TTC549 (cell line): ENCODE results near the gene LOXL1.

Experiments used
- FAIRE-seq: peaks from 2 replicates; lab custom pipeline; 2012; peaks lifted over from hg19 to GRCh38; lab: Jason Lieb, UNC

Gene LOXL1, protein sequence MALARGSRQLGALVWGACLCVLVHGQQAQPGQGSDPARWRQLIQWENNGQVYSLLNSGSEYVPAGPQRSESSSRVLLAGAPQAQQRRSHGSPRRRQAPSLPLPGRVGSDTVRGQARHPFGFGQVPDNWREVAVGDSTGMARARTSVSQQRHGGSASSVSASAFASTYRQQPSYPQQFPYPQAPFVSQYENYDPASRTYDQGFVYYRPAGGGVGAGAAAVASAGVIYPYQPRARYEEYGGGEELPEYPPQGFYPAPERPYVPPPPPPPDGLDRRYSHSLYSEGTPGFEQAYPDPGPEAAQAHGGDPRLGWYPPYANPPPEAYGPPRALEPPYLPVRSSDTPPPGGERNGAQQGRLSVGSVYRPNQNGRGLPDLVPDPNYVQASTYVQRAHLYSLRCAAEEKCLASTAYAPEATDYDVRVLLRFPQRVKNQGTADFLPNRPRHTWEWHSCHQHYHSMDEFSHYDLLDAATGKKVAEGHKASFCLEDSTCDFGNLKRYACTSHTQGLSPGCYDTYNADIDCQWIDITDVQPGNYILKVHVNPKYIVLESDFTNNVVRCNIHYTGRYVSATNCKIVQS

DNA sequence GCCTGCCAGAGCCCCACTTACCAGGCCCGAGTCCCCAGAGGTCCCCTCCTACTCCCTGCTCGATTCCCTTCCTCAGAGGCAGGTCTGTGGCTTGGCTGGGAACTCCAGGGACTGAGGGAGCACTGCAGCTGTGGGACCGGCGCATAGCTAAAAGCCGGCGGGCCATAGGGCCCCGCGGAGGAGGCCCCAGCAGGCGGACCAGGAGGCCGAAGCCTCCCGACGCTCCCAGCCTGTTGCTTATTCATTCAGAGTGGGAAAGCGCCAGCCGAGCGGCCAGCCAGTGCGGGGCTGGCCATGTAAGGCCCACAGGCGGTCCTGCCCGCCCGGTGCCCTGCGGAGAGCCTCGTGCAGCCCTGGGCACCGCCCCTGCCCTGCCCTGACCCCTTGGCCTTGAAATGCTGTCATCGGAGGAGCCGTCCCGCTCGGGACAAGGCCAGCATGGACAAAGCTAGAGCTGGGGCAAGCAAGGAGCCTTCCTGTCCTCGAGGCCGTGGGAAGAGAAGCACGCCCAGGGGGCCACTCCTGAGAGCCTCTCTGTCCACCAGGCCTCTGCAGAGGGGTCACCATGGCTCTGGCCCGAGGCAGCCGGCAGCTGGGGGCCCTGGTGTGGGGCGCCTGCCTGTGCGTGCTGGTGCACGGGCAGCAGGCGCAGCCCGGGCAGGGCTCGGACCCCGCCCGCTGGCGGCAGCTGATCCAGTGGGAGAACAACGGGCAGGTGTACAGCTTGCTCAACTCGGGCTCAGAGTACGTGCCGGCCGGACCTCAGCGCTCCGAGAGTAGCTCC, at the start of gene LOXL1:
TSS of gene LOXL1 (plus strand) at position 244 of the 784 bp plus-strand sequence. CDS start at position 566, 322 bp downstream.
- FAIRE-seq = no peak

DNA sequence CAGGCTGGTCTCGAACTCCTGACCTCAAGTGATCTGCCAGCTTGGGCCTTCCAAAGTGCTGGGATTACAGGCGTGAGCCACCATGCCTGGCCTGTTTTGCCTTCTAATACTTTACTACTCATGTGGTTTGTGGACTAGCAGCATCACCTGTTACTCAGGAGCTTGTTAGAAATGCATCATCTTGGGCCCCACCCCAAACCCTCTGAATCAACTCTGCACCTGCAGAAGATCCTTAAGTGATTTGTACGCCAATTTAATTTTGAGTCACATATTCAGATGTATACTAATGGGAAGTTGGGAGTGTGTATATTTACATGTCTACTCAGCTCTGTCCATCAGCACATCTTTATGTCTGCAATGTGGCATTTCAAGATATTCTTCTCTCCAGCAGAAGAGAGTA, 46.8 kb upstream of the LOXL1 start:
- FAIRE-seq = no peak

DNA sequence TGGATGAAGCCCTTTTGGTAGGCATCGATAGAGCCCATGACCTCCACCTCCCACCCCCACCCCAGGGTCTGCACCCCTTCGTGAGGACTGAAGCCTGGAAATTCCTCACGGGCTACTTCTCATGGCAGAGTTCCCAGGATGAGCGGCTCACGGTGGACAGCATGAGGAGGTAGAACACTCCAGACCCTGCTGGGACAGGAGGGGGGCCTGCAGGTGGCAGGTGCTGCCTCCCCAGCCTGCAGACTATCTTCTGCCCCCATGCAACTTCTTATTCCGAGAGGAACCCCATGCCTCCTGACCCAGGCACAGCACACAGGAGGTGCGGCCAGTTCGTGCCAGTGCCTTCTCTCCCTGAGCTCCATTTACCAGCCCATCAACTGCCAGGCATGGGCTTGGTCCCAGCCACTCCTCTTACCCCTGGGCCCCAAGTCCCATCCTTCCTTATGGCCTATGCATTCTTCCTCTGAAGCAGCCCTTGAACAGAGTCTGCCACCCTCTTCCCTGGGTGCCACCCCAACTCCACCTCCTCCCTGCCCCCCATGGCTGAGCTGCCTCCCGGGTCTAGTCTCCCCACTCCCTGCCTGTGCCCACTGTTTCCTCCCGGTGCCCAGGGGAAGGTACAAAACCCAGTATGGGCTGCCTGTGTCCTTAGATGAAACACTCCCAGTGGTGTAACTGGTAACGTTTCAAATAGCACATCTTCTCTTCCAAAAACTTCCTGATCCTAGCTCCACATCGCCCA, 44.5 kb upstream of the LOXL1 start:
- no peak for FAIRE-seq

DNA sequence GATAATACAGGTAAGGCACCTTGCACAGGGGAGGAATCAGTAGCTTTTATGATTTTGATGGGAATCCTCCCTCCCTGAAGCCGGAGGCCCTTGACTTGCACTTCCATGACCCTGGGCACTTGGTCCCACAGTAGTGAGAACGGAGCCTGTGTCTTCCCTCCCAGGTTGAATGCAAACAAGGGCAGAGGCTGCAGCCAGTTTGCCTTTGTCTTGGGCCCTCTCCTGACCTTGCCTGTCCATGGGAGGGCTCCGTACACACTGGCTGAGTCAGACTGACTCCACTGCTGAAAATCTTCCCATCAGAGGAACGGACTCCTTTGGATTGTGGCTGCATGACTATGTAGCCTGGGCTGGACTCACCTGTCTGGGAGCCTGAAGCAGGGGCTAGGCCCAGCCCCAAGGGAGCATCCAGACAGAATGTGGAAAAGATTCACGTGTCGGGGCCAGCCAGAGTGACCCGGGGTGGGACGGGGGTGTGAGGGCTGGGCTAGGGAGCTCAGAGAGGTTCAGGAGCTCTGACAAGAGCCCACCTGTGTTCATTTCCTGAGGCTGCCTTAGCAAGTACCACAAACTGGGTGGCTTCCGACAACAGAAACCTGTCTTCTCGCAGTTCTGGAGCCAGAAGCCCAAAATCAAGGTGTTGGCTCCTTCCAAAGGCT, 43.4 kb upstream of the LOXL1 start:
- no peak for FAIRE-seq

DNA sequence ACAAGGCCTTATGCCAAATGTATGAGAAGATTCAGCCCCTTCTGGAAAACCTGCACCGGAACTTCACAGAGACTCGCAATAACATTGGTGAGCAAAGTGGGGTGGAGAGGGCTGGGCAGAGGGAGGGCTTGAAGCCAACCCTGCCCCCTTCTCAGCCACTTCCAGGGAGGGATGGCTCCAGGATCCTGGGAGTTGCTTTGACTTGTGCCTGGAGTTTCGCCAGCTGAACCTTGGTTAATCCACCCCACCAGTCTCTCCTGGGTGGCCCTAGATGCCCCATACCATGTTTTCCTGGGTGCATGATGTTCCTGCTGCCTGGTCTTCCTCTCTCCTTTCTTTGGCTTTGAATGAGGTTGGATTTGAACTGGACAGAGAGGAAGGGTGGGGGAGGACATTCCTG, 42.1 kb upstream of the LOXL1 start:
- FAIRE-seq = no peak

DNA sequence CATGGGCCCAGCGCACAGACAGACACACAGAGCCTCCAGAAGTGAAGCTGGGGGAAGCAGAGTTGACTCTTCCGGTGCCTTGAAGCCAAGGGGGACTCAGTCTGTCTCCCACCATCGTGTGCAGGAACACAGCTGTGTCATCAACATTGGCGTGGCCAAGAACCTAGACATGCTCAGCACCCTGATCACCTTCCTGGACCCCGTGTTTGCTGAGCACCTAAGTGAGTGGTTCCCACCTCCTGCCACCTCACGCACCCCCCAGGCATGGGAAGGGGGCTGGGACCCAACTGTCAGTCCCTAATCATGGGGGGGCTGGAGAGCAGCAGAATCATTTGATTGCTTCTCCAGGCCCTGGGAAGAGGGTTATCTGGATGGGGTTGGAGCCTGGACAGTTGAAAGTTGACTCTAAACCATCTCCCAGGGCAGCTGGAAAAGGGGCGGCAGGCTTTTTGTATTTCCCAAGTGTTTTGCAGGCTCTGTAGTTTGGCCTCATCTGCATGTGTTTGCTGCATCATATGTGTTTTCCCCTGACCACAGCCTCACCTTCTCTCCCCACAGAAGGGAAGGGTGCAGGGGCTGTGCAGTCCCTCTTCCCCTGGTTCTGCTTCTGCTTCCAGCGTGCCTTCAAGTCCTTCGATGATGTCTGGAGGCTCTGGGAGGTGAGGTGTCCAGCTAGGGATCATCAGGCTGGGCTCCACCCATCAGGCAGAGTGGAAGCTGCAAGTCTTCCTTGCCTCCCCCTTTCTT, 40.1 kb upstream of the LOXL1 start:
- no peak for FAIRE-seq

DNA sequence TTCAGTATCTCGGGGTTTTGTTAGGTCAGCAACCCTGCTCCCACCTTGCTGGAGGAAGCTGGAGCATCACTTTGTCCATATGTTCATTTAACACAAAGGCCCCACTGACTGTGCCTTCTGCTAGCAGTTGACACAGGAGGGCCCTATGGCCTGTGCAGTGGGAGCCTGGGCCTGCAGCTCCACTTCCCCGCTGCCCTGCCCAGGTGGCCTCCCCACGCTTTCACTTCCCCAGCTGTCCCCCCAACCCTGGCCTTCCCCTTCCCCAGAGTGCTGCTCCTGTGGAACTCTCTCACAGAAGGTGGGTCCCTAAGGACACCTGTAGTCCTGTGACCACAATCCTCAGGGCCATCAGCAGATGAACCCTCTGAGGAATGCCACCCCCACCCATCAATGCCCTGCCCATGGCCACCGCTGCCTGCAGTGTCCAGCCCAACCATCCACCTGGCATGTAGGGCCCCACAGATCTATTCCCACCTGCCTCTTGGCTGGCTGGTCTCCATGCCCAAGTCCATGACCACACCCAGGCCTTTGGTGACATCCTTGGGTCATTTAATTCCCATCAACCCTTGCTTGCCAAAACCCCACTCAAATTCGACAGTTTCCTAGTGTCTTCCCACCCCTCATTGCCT, 39.4 kb upstream of the LOXL1 start:
- FAIRE-seq = no peak

DNA sequence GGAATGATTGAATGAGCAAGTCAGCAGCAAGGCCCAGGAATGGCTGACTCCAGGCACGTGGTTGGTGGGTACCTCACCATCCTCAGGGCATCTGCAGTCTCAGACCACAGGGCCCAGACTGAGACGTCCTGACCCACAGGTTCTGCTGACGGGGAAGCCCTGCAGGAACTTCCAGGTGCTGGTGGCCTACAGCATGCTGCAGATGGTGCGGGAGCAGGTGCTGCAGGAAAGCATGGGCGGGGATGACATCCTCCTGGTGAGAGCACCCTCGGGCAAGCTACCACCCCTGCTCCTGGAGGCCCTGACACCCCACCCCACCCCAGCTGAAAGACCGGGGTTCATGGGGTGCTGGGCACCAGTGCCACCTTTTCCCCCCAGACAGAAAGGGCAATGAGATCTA, 38.8 kb upstream of the LOXL1 start:
- FAIRE-seq = no peak

DNA sequence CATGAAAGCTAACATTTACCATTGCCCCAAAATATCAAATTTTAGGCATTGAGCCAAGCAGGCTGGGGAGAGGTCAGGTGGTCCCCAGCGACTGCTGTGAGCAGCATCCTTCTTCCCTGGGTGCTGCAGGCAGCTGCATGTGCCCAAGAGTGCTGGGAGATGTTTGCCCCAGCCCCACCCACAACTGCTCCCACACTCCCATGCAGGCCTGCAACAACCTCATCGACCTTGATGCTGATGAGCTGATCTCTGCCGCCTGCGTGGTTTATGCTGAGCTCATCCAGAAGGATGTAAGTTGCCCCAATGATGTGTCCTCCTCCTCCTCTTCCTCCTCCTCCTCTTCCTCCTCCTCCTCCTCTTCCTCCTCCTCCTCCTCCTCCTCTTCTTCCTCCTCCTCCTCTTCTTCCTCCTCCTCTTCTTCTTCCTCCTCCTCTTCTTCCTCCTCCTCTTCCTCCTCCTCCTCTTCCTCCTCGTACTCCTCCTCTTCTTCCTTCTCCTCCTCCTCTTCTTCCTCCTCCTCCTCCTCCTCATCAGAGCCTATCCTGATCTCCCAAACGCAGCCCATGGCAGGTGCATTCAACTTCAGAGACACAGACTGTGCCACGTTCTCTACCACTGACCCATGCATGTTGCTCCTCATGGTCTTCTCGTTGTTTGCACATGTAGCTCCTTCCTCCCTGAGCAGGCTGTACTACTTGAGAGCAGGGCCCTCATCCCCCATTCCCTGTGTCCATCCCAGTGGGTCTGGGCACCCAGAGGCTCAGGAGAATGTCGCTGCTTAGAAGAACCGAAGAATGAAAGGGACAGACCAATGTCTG, 37.8 kb upstream of the LOXL1 start:
- FAIRE-seq = no peak

DNA sequence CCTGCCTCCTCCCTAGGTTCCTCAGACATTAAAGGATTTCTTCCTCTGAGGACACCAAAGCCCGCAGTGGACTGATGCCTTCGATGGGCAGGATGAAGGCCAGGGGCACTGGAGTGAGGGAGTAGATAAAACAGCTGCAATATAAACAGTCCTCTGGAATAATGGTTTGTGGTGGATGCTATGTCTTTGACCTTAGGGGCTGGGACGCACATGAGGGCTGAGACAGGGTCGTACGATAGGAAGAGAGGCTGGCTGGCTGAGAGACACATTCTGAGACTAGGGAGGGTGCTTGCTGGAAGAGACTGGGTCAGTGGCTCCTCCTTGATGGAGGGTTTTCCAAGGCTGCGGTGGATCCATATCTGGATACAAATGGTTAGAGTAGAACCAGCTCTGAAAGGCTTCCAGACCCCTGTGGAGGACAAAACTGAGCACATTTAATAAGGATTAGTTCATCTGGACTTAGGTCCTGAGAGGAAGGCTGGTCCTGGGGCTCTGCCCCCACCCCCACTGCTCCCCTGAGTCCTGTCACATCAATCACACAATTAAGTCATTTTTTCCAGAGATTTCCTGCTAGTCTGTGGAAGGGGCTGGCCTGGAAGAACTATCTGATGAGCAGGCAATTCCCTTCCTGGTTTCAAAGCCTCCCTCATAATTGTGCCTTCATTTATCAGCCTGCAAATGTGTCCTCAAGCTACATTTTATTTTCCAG, 37.1 kb upstream of the LOXL1 start:
- no peak for FAIRE-seq

DNA sequence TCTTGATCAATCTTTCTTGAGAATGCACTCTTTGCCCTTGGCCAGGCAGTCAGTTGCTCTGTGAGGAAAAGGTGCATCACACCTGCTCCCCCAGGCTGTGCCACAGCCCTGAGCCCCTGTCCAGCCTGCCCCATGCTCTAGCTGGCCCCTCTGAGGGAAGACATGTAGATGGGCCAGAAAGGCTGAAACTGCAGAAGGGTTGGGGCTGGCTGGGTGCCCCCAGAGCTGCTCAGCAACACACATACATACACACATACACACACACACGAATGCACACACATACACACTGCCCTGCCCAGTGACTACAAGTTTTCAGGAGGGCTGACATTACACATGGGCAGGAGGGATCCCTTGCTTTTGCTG, 36.5 kb upstream of the LOXL1 start:
- FAIRE-seq = no peak

DNA sequence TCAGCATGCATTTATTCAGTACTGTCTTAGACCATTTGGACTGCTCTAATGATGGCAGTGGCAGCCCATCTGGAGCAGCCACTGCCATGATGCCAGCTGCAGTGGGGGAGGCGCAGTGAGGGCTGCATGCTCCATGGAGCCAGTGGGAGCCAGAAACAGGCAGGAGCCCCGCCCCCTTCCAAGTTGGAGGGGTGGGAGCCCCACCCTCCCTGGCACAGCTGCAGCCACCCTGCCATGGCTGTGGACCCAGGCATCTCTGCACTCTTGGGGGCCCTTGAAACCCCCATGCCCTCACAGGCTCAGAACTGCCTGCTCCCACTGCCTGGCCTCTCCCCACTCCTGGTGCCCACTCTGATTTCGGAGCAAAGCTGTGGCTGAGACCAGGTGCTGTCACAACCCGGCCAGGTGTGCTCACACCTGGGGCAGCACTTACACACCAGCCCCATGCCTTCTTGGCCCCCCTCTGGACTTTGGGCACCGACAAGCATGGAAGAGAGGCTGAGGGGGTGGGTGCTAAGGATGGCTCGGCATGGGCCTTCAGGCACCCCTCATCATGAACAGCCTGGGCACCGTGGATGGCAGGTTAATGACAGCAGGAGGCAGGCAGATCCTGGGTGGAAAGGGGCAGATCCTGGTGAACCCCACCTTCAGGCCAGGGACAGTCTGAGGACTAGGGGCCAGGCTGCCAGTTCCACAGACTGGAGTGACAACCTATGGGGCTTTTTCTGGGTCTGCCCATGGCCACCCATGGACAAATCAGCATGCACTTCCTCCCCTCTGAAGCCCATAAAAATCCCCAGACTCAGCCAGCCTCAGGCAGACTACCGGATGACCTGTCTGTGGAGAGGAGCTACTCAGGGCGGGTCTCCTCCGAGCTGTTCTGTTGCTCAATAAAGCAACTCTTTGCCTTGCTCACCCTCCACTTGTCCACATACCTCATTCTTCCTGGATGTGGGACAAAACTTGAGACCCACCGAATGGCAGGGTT, 34.6 kb upstream of the LOXL1 start:
- no peak for FAIRE-seq

DNA sequence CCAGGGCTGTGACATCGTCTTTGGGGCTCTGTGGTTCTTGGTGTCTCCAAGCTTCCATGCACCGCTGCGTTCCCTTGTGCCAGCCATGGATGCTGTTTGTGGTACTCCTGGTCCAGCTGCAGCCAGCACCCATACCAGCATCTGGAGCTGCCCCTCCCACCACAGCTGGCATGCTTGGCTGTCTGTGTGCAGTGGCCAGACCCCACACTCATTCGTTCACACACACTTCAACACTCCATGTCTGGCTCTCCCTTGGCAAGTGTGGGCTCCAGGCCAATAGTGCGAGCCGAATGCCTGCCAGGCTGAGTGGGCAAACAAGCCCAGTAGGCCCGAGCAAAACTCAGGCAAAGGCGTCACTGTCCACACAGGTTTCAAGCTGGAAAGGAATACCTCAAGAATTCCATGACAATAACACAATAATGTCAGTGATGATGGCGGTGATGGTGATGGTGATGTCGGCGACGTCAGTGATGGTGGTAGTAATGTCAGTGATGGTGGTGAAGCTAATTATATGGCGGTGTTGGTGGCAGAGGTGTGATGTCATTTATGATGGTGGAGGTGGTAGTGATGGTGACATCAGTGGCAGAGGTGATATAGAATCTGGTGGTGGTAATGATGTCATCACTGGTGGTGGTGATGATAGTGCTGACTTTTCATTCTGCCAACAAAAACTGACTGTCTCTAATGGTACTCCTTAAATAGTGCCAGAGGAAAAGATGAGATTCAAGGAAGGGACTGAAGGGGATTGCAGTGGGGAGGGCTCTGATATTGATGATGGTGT, 33.6 kb upstream of the LOXL1 start:
- FAIRE-seq = no peak

DNA sequence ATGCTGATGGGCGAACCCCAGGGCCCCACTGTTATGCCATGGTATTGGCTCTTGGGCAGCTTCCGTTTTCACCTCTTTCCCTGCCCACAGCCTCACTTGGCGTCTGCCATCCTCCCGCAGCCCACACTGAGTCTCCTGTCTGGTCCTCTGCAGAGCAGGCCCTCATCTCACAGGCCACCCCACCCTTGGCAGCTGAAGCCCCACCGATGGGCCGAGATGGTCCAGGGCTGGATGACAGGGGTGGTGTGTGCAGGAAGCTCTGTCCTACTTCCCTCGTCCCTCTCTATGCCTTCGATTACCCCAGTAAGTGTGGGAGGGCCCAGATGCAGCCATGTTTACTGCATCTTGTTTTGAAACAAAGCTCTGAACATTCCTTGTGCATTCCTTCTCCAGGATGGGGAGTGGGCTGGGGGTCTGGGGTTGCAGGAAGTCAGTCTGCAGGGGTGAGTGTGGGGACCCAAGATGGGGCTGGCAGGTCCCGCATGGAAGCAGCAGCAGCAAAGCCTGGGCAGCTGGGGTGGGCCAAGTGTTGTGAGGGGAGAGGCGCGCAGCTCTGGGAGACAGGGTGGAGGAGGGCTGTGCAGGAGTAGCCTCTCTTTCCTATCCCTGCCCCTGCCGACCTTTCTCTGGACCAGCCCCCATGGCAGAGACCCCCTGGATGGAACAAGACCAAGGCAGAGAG, 32.0 kb upstream of the LOXL1 start:
- FAIRE-seq = no peak

DNA sequence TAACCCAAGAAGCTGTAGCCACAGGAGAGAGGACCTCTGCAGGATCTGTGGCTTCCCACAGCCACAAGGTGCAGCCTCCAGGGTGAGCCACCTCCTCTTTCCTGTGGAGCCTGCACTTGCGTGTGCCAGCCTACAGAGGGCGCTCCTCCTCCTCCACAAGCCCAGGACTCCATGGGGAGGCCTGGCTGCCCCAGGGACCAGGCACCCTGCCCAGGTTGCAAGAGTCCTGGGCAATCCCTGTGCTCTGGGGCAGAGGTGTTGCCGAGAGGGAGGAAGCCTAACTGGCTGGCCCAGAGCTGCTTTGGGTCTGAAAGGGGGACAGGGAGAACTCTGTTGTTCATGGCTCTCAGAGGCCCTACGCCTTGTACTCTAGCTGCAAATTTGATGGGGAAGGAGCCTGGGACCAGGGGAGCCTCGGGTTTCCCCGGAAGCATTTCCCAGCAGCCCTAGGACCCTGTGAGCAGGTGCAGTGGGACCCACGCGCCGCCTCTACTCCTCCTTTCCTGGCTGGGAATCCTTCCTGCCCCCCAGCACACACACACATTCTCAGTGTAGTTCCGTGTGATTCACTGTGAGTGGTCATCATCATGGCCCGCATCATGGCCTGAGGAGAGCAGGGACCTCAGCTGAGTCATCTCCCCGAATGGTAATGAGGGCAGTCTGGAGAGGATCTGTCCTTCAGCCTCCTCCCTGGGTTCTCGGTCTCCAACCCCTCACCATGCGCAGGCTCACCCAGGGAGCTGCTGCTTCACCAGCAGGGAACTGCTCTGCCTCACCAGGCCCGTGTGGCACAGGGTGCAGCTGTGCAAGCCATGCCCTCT, 28.6 kb upstream of the LOXL1 start:
- no peak for FAIRE-seq
